Germinal center (tissue), 1 donor: ENCODE measurements around the gene MATK.
"Not testable (repeated sequence)": the region's sequence is repeated elsewhere in the genome, so short reads cannot be mapped to it uniquely, and the experiment has no call there.

ENCODE experiments used
- DNase-seq: peaks from one replicate; pipeline ENCODE4 v3.0.0; 2012; ENCODE audit warnings: mixed read lengths, low spot score

MATK gene

DNA sequence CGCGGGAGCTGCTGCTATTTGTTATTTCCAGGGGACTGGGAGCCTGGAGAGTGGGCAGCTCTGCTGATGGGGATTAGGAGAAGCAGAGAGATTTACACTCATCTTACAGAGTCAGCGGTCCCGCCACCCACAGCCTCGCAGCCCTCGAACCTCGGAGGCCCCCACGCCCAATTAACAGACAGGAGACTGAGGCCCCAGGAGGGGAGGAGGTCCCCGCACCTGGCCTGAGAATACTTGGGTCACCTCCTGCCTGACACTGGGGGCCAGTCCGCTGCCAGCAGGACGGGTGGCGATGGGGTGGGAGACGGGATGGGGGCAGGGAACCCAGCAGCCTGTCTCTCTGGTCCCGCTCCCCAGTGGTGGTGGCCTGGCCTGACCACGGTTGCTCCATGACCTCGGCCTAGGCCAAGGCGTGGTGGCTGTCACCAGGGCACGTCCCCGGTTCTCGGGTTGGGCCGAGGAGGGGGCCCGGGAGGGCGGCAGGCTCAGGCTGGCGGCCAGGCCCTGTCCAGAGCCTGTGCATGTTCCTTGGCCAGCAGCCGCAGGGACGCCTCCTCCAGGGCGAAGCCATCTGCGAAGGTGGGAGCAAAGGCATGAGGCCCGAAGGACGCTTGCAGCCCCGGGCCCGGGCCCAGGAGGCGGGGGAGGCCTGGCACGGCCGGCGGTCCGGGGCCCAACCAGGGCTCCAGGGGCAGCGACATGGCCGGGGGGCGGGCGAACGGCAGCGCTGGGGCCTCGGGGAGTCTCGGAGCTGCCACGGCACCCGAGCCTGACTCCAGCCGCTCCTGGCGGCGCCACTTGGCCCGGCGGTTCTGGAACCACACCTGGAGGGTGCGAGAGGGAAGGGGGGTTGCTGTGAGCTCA lies 15.8 kb downstream of the MATK start:
- no peak for DNase-seq

DNA sequence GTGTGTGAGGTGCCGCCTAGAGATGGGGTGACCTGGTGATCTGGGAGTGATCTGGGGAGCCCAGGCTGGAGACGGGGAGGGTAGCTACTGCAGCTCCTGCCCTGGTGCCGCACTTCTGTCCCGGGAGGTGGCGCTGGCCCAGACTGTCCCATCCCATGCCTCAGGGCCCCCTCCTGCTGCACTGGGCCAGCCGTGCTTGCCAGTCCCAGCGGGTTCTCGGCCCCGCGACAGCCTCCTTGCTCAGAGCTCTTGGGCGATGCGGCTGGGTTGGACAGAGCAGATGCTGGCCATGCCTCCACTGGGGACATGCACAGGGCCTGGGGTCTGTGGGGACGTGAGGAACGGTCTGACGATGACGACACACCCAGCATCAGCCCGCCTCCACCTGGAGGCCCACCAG lies 16.7 kb downstream of the MATK start:
- no peak for DNase-seq

DNA sequence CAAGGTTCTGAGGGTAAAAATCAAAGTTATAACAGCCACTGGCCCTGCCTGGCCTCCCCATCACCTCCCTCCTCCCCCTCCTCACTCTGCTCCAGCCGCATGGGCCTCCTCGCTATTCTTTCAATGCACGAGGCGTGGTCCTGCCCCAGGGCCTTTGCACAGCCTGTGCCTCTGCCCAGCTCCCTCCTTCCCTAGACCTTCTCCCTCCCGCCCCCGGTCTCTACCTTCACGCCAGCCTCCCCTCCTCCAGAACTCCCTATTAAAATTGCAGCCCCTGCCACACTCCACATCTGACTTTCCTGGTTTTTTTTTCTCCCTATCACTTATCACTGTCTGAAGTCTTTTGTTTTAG lies 17.5 kb downstream of the MATK start:
- DNase-seq, result no peak

DNA sequence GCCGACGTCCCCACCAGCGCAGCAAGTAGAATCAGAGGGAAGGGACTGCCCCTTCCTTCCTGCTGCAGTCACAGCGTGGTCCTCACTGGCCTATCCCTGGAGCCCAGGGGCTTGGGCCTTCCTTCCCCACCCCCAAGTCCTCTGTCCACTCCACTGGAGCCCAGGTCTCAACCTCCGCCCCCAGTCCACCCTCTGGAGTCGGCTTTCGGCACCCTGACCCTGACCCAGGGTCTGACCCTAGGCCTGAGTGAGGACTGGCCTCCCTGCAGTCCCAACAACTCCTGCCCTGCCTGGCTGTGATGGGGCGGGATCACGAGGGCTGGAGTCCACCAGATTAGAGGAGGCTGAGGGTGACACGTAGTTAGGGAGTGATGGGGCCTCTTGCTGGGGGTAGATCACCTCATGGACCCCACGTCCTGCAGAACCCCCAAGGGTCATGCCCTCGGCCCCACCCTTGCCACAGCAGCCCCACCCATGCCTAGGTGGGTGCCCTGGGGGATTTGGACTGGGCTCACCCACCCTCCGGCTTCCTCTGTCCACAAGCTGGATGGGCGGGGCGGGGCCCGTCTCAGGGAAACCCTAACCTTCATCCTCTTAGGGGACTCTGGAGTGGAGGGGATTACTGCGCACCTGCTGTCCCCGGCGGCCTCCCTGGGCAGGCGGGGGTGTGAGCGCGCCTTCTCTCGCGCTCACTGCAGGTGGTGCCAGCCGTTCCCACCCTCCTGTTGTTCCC lies 18.0 kb downstream of the MATK start:
- no peak for DNase-seq

DNA sequence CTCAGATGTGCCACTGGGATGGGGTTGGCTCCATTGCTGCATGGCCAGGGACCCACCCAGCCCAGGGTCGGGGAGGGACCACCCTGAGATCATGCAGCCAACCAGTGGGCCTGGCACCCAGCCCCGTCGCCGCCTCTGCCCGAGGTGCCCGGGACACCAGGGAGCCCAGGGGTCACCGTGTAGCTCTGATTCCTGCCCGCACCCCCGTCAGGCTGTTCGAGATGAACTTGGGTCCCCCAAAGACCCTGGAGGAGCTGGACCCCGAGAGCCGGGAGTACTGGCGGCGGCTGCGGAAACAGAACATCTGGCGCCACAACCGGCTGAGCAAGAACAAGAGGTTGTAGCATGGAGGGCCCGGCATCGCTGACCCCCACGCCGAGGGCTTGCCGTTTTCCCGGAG lies 19.1 kb downstream of the MATK start:
- DNase-seq, result no peak

DNA sequence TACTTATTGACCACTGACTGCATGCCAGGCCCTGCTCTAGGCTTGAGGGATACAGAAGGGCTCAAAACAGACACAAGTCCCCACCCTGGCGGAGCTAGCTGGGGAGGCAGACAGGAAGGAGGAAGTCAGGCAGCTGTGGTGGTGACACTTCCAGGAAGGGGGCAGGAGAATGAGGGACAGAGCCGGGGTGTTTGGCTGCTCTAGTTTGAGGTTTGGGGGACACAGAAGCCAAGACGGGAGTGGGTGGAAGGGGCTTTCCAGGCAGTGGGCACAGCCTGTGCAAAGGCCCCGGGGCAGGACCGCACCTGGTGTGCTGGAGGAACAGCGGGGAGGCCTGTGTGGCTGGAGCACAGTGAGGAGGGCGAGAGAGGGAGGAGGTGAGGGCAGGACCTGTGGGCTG lies 19.7 kb downstream of the MATK start:
- DNase-seq, result no peak

DNA sequence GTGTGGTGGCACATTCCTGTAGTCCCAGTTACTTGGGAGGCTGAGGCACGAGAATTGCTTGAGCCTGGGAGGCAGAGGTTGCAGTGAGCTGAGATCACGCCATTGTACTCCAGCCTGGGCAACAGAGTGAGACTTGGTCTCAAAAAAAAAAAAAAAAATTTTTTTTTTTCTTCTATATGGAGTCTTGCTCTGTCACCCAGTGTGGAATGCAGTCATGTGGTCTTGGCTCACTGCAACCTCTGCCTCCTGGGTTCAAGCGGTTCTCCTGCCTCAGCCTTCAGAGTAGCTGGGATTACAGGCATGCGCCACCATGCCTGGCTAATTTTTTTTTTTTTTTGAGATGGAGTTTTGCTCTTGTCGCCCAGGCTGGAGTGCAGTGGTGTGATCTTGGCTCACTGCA lies 20.4 kb downstream of the MATK start:
- DNase-seq, result not testable (repeated sequence)

DNA sequence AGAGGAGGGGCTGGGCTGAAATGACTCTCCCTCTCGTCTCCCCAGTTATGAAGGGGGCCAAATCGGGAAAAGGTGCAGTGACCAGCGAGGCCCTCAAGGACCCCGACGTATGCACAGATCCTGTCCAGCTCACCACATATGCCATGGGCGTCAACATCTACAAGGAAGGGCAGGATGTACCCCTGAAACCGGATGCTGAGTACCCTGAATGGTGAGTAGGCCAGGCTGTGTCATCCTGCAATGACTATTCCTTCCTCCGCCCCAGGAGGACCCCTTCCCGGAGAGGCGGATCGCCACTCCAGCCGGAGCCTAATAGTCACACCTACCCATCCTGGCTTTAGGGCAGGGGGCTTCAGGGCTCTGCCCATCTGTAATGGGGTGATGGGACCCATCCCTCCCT lies 21.1 kb downstream of the MATK start:
- no peak for DNase-seq

DNA sequence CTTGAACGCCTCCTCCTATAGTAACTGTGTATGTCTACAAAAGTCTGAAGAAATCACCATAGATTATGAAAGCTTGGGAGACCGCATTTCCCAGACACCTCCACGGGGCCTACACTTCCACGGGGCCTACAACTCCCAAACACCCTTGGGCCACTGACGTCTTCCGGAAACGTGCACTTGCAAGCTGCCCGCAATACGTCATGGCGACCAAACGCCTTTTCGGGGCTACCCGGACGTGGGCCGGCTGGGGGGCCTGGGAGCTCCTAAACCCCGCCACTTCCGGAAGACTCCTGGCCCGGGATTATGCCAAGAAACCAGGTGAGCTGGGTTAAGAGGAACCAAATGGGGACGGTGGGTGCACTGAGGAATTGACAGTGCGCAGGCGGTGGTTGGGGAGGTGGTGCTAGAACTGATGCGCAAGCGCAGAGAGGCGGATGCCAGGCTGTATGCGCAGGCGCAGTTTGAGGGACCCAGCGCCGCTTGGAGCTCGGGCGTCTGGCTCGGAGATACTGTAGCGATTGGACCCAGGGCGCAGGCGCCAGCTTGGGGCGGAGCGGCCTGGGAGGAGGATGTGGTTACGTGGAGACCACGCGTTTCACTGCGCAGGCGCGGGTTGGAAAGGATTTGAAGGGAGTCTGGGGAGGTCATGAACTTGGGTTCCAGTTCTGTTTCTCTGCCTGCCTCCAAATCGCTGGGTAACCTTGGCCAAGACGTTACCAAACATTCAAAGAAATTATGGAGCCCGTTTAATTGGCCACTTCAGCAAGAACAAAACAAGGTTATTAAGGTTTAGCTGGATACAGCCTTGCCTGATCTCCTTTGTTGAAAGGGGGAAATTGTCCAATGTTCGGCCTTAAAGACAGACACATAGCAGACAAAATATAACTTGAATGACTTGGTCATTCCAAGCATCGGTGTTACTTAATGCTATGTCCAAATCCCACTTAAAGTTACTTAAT lies 23.4 kb downstream of the MATK start, which contains the start of gene MRPL54:
Gene MRPL54, plus strand, starts transcription at position 182 of the 959 bp plus-strand sequence. Its CDS starts 19 bp downstream, at position 201.
- DNase-seq, result peak; percentile 99

DNA sequence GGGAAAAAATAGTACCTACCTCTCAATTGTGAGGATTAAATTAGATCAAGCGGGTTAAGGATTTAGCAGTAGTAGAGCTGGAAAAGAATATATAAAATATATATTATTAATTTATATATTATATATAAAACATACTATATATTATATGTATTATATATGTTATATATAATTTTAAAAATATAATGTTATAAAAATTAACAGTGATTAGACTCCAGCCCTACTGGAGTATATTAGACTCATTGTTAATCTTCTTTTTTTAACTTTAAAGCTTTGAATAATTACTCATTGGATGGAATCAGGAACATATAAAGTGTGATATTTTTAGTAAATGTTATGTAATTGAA lies 24.1 kb downstream of the MATK start:
- no peak for DNase-seq

DNA sequence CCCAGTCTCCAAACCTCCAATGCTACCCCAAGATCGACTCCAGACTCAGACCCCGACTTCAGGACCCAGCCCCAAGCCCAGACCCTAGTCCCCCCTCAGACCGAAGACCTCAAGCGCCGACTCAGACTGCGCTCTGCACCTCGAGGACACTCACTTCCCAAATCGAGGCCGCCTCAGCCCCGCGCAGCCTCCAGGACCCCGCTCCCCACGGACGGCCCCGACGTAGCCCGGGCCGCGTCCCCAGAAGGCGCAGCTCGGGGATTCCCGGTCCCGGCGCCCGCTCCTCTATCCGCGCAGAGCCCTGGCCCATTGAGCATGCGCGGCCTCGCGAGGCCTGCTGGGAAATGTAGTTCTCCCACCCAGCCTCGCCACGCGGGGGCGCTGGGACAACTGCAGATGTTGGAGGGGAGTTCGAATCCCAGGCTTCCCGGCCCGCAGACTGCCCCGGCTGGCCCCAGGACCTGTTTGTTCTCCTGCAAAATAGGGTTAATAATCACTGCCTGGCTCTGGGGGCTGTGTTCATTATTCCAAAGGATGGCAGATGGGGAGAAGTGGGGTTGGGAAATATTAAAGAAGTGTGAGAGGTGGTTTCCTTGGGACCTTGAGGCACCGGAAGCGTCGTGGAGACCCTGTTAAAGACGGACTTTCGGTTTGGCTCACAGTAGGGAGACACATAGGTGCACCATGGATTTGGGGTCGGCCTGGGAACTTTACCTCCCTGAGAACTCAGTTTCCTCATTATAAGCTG lies 24.6 kb downstream of the MATK start, which contains the start of gene APBA3:
Gene APBA3, minus strand, starts transcription at position 311 of the 748 bp plus-strand sequence. CDS start 1,428 bp downstream, outside the sequence.
- DNase-seq, result peak; percentile 93

DNA sequence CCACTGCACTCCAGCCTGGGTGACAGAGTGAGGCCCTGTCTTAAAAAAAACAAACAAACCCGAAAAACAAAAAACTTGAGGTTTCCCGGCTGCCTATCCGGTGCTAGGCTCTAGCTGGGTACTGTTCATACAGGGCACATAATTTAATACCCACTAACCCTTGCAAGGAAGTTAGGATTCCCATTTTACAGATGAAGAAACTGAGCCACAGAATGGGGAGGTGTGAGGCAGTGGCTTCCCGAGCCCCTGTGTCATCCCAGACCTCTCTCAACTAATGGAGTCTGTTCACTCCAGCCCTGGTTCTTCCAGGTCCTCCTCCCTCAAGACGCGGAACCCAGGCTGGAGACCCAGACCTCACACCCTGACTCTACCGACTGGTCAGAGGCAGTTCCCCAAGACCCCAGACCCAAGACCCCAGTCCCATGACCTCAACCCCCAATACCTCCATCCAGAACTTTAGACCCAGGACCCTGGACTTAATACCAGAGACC lies 25.3 kb downstream of the MATK start:
- DNase-seq, result no peak

DNA sequence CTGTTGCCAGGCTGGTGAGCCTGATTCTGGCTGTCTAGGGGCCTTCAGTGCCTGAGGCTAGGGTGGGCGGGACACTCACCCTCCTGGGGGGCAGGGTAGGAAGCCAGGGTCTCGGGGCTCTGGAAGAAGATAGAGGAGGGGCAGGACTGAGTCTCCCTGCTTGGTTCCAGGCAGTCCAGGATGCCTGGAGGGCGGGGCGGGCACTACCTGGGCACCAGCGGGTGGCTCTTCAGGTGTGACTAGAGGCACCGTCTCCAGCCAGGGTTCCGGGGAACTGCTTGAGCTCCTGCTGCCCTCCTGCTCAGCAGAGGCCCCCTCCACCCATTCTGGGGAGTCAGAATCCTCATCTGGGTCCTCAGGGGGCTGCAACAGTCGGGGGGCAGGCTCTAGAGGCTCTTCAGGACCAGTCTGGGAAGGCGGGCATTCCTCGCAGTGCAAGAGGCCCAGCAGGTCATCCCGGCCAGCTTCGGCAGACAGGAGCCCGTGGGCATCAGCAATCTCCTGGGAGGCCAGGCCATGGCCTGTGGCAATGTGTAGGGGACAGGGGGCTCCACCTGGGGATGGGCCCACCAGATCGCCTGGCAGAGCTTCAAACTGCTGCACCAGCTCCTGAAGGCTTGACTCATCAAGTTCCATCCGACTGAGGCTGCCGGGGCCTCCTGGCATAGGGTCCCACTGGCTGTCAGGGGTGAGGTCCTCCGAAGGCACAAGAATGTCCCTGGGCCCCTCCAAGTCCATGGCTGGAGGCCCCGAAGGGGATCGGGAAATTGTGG lies 26.5 kb downstream of the MATK start:
- DNase-seq, result no peak

DNA sequence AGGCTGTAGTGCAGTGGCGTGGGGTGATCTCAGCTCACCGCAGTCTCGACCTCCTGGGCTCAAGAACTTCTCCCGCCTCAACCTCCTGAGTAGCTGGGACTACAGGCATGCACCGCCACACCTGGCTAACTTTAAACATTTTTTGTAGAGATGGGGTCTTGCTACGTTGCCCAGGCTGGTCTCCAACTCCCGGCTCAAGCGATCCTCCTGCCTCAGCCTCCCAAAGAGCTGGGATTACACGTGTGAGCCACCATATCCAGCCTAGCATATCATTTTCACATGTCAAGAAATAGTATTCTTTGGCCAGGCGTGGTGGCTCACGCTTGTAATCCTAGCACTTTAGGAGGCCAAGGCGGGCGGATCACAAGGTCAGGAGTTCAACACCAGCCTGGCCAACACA lies 27.9 kb downstream of the MATK start:
- DNase-seq, result not testable (repeated sequence)

DNA sequence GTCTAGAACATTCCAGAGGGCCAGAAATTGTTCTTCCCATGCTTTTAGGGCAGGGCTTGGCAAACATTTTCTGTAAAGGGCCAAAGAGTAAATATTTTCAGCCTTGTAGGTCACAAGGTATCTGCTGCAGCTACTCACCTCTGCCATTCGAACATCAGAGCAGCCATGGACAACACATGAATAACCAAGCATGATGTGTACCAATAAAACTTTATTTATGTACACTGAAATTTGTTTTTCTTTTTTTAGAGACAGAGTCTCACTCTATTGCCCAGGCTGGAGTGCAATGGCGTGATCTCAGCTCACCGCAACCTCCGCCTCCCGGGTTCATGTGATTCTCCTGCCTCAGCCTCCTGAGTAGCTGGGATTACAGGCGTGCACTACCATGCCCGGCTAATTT lies 28.5 kb downstream of the MATK start:
- DNase-seq, result not testable (repeated sequence)

DNA sequence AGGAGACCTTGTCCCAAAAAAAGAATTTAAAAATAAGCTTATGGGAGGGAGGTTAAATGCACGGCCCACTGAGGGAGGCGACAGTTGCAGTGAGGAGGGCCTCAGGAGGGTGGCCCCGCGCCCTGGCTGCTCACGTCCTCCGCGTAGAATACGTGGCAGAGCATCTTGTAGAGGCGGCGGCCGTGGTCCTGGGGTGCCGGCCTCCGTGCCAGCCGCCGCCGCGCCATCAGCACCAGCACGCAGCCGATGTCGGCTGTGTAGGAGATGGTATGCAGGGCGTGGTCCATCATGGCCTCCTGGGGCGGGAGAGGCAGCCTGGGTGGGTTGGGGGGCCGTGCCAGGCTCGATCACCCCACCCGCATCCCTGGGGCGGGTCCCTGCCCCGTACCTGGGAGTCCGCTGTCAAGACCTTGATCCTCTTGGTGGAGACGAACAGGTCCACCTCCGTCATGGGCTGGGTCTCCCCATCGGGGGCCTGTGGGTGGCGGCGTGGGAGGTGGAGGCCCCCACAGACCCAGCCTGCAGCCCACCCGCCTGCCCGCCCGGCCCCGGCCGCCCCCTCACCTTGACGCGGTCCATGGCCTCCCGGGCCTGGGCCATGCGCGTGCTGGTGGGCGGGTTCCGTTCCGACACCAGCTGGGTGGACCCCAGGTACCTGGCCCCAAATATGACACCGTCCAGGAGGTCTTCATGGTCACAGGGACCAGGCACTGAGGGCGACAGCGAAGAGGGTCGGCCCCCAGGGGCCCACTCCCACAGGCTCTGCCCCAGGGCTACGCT lies 32.4 kb downstream of the MATK start:
- no peak for DNase-seq

DNA sequence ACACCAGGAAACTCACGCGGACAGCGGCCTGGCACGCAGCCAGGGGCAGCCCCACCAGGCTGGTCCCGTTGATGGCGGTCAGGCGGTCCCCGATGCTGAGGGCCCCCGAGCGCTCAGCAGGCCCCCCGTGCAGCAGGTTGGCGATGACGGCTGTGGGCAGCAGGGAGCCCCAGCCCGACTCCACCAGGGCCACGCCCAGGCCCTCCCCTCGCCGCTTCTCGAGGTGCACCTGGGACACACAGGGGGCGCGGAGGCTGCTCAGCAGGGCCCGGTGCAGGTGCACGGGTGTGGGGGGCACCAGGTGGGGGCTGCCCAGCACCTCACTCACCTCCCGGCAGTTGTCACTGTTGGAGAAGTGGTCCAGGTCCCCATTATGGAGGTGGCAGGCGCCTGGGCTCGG lies 33.7 kb downstream of the MATK start:
- DNase-seq, result no peak

DNA sequence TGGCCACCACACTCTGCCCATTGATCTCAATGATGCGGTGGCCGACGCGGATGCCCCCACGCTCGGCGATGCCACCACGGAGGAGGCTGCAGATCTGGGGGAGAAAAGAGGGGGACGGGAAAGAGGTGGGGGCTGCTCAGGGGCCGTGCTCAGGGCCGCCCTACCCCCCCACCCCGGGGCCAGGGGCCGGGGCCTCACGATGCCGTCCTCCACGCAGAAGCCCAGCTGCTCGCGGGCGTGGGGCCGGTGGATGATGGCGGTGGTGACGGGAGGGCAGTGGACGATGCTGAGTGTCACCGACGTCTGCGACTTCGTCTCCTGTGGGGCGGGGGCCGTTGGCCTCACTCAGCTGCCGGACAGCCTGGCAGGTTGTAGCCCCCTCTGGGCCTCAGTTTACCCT lies 34.9 kb downstream of the MATK start:
- no peak for DNase-seq

DNA sequence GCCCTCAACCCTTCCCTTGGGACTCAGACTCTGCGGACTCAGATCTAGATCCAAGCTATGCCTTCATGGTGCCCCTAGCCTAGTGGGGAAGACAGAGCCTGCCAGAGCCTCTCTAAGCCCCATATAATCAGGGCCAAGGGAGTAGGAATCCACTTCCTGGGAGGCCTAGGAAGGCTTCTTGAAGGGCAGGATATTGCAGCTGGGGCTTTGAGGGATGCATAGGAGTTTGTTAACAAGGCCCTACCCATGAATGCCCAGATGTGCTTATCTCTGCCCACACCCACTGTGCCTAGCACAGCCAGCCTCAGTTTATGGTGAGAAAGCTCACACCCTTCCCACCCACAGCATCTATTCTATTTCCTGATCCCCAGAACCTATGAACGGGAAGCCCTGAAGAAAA lies 36.0 kb downstream of the MATK start:
- DNase-seq, result no peak

DNA sequence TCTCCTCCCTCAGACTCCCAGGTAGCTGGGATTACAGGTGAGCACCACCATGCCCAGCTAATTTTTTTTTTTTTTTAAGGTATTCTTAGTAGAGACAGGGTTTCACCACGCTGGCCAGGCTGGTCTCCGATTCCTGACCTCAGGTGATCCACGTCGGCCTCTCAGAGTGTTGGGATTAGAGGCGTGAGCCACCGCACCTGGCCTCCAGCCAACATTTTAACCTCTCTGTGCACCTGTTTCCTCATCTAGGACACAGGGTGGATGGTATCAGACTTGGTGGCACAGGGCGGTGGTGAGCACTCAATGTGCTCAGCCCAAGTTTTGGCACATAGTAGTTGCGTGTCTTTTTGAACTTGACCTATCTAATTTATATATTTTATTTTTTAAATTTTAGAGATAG lies 37.2 kb downstream of the MATK start:
- DNase-seq, result no peak
